GM23338 (cell line): ENCODE results near the gene NMD3. TPM values are rescaled to one million over a fixed set of nuclear protein-coding genes. Genes with fewer than 3 reads are reported as not detected.

Experiments used
- ATAC-seq: fragments of 200-7000 bp; cut with Tn5 transposase; 3 replicates; pipeline ENCODE4 v1.9.1; 2020
- DNase-seq: peaks from one replicate; pipeline ENCODE4 v3.0.0-alpha.2; 2015; ENCODE audit warnings: low spot score
- H2AFZ ChIP-seq: fragments of 200-600 bp; sonication (generic); 2 replicates; pipeline ENCODE4 v1.8.0; 2016; ENCODE audit warnings: antibody characterized with exemption, mild to moderate bottlenecking, moderate library complexity
- H3F3A ChIP-seq: fragments of 200-600 bp; sonication (generic); replicated peaks from 2 replicates; pipeline ENCODE4 v1.8.0; 2017; ENCODE audit warnings: antibody characterized with exemption, mixed run types, low read depth
- H3K27ac ChIP-seq: fragments of 200-600 bp; sonication (generic); 2 replicates; pipeline ENCODE4 v1.6.1; 2016; ENCODE audit warnings: low read depth
- H3K27me3 ChIP-seq: fragments of 200-600 bp; sonication (generic); 2 replicates; pipeline ENCODE4 v1.8.0; 2016; ENCODE audit warnings: mild to moderate bottlenecking, mixed run types, moderate library complexity; ENCODE audit not compliant: insufficient read depth
- H3K36me3 ChIP-seq: fragments of 200-600 bp; sonication (generic); 2 replicates; pipeline ENCODE4 v1.8.0; 2016; ENCODE audit warnings: mild to moderate bottlenecking; ENCODE audit not compliant: insufficient read depth
- H3K4me1 ChIP-seq: fragments of 200-600 bp; sonication (generic); 2 replicates; pipeline ENCODE4 v1.8.0; 2016; ENCODE audit warnings: mild to moderate bottlenecking, moderate library complexity; ENCODE audit not compliant: insufficient read depth
- H3K4me2 ChIP-seq: fragments of 200-600 bp; sonication (generic); 2 replicates; pipeline ENCODE4 v1.7.1; 2017; ENCODE audit warnings: mixed run types
- H3K4me3 ChIP-seq: fragments of 200-600 bp; sonication (generic); 2 replicates; pipeline ENCODE4 v1.6.1; 2016; ENCODE audit warnings: mixed run types
- H3K79me2 ChIP-seq: fragments of 200-600 bp; sonication (generic); replicated peaks from 2 replicates; pipeline ENCODE4 v1.8.0; 2017; ENCODE audit warnings: mild to moderate bottlenecking; ENCODE audit not compliant: insufficient read depth
- H3K9me2 ChIP-seq: fragments of 200-600 bp; sonication (generic); 2 replicates; pipeline ENCODE4 v1.8.0; 2017; ENCODE audit not compliant: insufficient read depth
- H4K20me1 ChIP-seq: fragments of 200-600 bp; sonication (generic); replicated peaks from 2 replicates; pipeline ENCODE4 v1.8.0; 2017; ENCODE audit warnings: mild to moderate bottlenecking; ENCODE audit not compliant: insufficient read depth
- H3K27ac Mint-ChIP-seq: 2 replicates; pipeline ENCODE4 v1.8.0; 2020; ENCODE audit warnings: inconsistent platforms, mild to moderate bottlenecking, moderate library complexity, mixed read lengths
- H3K27me3 Mint-ChIP-seq: 3 replicates; pipeline ENCODE4 v1.8.0; 2022; ENCODE audit warnings: low read depth, mild to moderate bottlenecking, moderate library complexity, mixed read lengths, inconsistent platforms; ENCODE audit not compliant: insufficient read depth, poor library complexity
- H3K36me3 Mint-ChIP-seq: 3 replicates; pipeline ENCODE4 v1.8.0; 2021; ENCODE audit warnings: low read depth, mild to moderate bottlenecking, inconsistent platforms, moderate library complexity, mixed read lengths
- H3K4me1 Mint-ChIP-seq: 3 replicates; pipeline ENCODE4 v1.8.0; 2020; ENCODE audit warnings: mild to moderate bottlenecking, inconsistent platforms, mixed read lengths
- H3K4me3 Mint-ChIP-seq: 3 replicates; pipeline ENCODE4 v1.8.0; 2021; ENCODE audit warnings: moderate library complexity, mild to moderate bottlenecking, inconsistent platforms, mixed read lengths
- H3K9me3 Mint-ChIP-seq: 3 replicates; pipeline ENCODE4 v1.8.0; 2020; ENCODE audit warnings: moderate library complexity, mild to moderate bottlenecking, inconsistent platforms, mixed read lengths
- CREB1 ChIP-seq: fragments of 250-450 bp; sonication (Bioruptor Pico); IDR thresholded peaks from 2 replicates; pipeline ENCODE4 v1.5.0; 2020; ENCODE audit warnings: low read depth, mild to moderate bottlenecking, moderate library complexity
- EZH2 ChIP-seq: fragments of 200-600 bp; sonication (generic); IDR thresholded peaks from one replicate; pipeline ENCODE4 v1.8.0; 2017; ENCODE audit warnings: antibody characterized with exemption, mild to moderate bottlenecking, low read depth; ENCODE audit not compliant: unreplicated experiment
- EZH2phosphoT487 ChIP-seq: fragments of 200-600 bp; sonication (generic); IDR thresholded peaks from one replicate; pipeline ENCODE4 v1.8.1; 2018; ENCODE audit warnings: antibody characterized with exemption; ENCODE audit not compliant: unreplicated experiment
- JUNB ChIP-seq: IDR thresholded peaks from one replicate; pipeline ENCODE4 v1.6.1; 2016; ENCODE audit warnings: antibody characterized with exemption; ENCODE audit not compliant: unreplicated experiment
- NANOG ChIP-seq: IDR thresholded peaks from 2 replicates; pipeline ENCODE4 v1.6.1; 2016; ENCODE audit warnings: antibody characterized with exemption, borderline replicate concordance
- POLR2AphosphoS5 ChIP-seq: IDR thresholded peaks from 2 replicates; pipeline ENCODE4 v1.6.1; 2016; ENCODE audit warnings: antibody characterized with exemption, low read depth
- STAT1 ChIP-seq: IDR thresholded peaks from one replicate; pipeline ENCODE4 v1.6.1; 2016; ENCODE audit warnings: antibody characterized with exemption; ENCODE audit not compliant: unreplicated experiment
- ZNF114 ChIP-seq: fragments of 250-450 bp; sonication (Bioruptor Pico); IDR thresholded peaks from 2 replicates; pipeline ENCODE4 v1.5.0; 2020; ENCODE audit warnings: mild to moderate bottlenecking, moderate library complexity
- ZNF331 ChIP-seq: fragments of 250-450 bp; sonication (Bioruptor Pico); IDR thresholded peaks from 2 replicates; pipeline ENCODE4 v1.5.0; 2020; ENCODE audit warnings: low read depth, mild to moderate bottlenecking, moderate library complexity
- polyA plus RNA-seq: library from polyadenylated mRNA; unstranded; fragments of >200 nt; fragmentation: Nextera tagmentation; extraction: Ambion mirVana; gene quantifications from 2 replicates; pipeline ENCODE4 v1.2.1, GENCODE V29; 2016
- total RNA-seq: library from RNA; depleted of rRNA; stranded (reverse); fragments of >200 nt; shearing (Covaris generic); gene quantifications from 2 replicates; pipeline ENCODE4 v1.2.3, GENCODE V29; 2014
- TF ChIP-seq, protein P1 (sequence below): IDR thresholded peaks from 2 replicates; pipeline ENCODE4 v1.6.1; 2016; ENCODE audit warnings: antibody characterized with exemption
- TF ChIP-seq, protein P2 (sequence below), 2 experiments: fragments of 200-600 bp in 1 of 2; sonication (generic) in 1 of 2; conservative IDR thresholded peaks; 2 replicates each; pipeline versions ENCODE4 v1.5.1 to v1.6.1; 2016 to 2017; ENCODE audit warnings: antibody characterized with exemption in 2 of 2, low read depth in 2 of 2, mild to moderate bottlenecking in 2 of 2, moderate library complexity in 1 of 2
- TF ChIP-seq, protein P3 (sequence below): IDR thresholded peaks from one replicate; pipeline ENCODE4 v1.6.1; 2018; ENCODE audit warnings: antibody characterized with exemption; ENCODE audit not compliant: unreplicated experiment
- TF ChIP-seq, protein P4 (sequence below): fragments of 250-450 bp; sonication (Bioruptor Pico); IDR thresholded peaks from 2 replicates; pipeline ENCODE4 v1.5.0; 2020; ENCODE audit warnings: mild to moderate bottlenecking, moderate library complexity

The NMD3 gene
- total and polyA plus RNA-seq, 2 experiments from 2014 or later: 27.3 to 67.4 TPM

DNA sequence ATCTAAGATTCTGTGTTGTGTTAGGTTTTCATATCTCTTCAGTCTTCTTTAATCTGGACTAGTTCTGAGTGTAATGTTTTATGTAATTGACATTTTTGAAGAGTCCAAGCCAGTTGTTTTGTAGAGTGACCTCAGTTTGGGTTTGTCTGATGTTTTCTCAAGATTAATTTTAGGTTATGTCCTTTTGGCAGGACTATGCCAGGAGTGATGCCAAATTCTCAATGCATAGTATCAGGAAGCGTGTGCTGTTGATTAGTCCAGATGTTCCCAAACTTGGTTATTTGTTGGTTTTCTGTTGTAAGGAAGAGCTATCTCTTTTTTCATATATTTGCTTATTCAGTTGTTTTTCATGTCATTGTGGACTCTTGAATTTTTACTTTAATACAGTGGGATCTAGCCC, 32.6 kb downstream of the NMD3 start:
- TF ChIP-seq STAT1: no peak
- TF ChIP-seq NANOG: no peak
- TF ChIP-seq, protein P1, sequence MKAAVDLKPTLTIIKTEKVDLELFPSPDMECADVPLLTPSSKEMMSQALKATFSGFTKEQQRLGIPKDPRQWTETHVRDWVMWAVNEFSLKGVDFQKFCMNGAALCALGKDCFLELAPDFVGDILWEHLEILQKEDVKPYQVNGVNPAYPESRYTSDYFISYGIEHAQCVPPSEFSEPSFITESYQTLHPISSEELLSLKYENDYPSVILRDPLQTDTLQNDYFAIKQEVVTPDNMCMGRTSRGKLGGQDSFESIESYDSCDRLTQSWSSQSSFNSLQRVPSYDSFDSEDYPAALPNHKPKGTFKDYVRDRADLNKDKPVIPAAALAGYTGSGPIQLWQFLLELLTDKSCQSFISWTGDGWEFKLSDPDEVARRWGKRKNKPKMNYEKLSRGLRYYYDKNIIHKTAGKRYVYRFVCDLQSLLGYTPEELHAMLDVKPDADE: no peak
- TF ChIP-seq ZNF114 (CRISPR knock-in tag): no peak
- TF ChIP-seq, protein P2, sequence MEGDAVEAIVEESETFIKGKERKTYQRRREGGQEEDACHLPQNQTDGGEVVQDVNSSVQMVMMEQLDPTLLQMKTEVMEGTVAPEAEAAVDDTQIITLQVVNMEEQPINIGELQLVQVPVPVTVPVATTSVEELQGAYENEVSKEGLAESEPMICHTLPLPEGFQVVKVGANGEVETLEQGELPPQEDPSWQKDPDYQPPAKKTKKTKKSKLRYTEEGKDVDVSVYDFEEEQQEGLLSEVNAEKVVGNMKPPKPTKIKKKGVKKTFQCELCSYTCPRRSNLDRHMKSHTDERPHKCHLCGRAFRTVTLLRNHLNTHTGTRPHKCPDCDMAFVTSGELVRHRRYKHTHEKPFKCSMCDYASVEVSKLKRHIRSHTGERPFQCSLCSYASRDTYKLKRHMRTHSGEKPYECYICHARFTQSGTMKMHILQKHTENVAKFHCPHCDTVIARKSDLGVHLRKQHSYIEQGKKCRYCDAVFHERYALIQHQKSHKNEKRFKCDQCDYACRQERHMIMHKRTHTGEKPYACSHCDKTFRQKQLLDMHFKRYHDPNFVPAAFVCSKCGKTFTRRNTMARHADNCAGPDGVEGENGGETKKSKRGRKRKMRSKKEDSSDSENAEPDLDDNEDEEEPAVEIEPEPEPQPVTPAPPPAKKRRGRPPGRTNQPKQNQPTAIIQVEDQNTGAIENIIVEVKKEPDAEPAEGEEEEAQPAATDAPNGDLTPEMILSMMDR (conservative IDR thresholded peaks at IDR 0.05; ENCODE audit: low read depth in 2 of 2): no peak
- no peak for TF ChIP-seq CREB1 (CRISPR knock-in tag)
- TF ChIP-seq, protein P3, sequence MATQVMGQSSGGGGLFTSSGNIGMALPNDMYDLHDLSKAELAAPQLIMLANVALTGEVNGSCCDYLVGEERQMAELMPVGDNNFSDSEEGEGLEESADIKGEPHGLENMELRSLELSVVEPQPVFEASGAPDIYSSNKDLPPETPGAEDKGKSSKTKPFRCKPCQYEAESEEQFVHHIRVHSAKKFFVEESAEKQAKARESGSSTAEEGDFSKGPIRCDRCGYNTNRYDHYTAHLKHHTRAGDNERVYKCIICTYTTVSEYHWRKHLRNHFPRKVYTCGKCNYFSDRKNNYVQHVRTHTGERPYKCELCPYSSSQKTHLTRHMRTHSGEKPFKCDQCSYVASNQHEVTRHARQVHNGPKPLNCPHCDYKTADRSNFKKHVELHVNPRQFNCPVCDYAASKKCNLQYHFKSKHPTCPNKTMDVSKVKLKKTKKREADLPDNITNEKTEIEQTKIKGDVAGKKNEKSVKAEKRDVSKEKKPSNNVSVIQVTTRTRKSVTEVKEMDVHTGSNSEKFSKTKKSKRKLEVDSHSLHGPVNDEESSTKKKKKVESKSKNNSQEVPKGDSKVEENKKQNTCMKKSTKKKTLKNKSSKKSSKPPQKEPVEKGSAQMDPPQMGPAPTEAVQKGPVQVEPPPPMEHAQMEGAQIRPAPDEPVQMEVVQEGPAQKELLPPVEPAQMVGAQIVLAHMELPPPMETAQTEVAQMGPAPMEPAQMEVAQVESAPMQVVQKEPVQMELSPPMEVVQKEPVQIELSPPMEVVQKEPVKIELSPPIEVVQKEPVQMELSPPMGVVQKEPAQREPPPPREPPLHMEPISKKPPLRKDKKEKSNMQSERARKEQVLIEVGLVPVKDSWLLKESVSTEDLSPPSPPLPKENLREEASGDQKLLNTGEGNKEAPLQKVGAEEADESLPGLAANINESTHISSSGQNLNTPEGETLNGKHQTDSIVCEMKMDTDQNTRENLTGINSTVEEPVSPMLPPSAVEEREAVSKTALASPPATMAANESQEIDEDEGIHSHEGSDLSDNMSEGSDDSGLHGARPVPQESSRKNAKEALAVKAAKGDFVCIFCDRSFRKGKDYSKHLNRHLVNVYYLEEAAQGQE: no peak
- TF ChIP-seq EZH2: no peak
- TF ChIP-seq, protein P4, sequence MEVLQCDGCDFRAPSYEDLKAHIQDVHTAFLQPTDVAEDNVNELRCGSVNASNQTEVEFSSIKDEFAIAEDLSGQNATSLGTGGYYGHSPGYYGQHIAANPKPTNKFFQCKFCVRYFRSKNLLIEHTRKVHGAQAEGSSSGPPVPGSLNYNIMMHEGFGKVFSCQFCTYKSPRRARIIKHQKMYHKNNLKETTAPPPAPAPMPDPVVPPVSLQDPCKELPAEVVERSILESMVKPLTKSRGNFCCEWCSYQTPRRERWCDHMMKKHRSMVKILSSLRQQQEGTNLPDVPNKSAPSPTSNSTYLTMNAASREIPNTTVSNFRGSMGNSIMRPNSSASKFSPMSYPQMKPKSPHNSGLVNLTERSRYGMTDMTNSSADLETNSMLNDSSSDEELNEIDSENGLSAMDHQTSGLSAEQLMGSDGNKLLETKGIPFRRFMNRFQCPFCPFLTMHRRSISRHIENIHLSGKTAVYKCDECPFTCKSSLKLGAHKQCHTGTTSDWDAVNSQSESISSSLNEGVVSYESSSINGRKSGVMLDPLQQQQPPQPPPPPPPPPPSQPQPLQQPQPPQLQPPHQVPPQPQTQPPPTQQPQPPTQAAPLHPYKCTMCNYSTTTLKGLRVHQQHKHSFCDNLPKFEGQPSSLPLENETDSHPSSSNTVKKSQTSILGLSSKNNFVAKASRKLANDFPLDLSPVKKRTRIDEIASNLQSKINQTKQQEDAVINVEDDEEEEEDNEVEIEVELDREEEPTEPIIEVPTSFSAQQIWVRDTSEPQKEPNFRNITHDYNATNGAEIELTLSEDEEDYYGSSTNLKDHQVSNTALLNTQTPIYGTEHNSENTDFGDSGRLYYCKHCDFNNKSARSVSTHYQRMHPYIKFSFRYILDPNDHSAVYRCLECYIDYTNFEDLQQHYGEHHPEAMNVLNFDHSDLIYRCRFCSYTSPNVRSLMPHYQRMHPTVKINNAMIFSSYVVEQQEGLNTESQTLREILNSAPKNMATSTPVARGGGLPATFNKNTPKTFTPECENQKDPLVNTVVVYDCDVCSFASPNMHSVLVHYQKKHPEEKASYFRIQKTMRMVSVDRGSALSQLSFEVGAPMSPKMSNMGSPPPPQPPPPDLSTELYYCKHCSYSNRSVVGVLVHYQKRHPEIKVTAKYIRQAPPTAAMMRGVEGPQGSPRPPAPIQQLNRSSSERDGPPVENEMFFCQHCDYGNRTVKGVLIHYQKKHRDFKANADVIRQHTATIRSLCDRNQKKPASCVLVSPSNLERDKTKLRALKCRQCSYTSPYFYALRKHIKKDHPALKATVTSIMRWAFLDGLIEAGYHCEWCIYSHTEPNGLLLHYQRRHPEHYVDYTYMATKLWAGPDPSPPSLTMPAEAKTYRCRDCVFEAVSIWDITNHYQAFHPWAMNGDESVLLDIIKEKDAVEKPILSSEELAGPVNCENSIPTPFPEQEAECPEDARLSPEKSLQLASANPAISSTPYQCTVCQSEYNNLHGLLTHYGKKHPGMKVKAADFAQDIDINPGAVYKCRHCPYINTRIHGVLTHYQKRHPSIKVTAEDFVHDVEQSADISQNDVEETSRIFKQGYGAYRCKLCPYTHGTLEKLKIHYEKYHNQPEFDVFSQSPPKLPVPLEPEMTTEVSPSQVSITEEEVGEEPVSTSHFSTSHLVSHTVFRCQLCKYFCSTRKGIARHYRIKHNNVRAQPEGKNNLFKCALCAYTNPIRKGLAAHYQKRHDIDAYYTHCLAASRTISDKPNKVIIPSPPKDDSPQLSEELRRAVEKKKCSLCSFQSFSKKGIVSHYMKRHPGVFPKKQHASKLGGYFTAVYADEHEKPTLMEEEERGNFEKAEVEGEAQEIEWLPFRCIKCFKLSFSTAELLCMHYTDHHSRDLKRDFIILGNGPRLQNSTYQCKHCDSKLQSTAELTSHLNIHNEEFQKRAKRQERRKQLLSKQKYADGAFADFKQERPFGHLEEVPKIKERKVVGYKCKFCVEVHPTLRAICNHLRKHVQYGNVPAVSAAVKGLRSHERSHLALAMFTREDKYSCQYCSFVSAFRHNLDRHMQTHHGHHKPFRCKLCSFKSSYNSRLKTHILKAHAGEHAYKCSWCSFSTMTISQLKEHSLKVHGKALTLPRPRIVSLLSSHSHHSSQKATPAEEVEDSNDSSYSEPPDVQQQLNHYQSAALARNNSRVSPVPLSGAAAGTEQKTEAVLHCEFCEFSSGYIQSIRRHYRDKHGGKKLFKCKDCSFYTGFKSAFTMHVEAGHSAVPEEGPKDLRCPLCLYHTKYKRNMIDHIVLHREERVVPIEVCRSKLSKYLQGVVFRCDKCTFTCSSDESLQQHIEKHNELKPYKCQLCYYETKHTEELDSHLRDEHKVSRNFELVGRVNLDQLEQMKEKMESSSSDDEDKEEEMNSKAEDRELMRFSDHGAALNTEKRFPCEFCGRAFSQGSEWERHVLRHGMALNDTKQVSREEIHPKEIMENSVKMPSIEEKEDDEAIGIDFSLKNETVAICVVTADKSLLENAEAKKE (CRISPR knock-in tag): no peak
- no peak for TF ChIP-seq EZH2phosphoT487
- TF ChIP-seq ZNF331 (CRISPR knock-in tag): no peak
- TF ChIP-seq JUNB: no peak
- TF ChIP-seq POLR2AphosphoS5: no peak
- H3K4me1 Mint-ChIP-seq: no peaks in the 10 kb centered on the region
- H3K9me2 ChIP-seq: no peaks in the 10 kb centered on the region
- no peaks in the 10 kb centered on the region for H4K20me1 ChIP-seq
- no peaks in the 10 kb centered on the region for H3K9me3 Mint-ChIP-seq
- peaks cover 29% of the 10 kb centered on the region for H3K36me3 ChIP-seq
- H3K36me3 Mint-ChIP-seq: peaks cover 47% of the 10 kb centered on the region
- no peaks in the 10 kb centered on the region for H3F3A ChIP-seq
- no peak overlapping the region for H3K27ac Mint-ChIP-seq
- H3K4me3 Mint-ChIP-seq: no peak overlapping the region
- no peaks in the 10 kb centered on the region for H3K4me1 ChIP-seq
- no peak for DNase-seq
- ATAC-seq: no peak
- no peaks in the 10 kb centered on the region for H3K27me3 ChIP-seq
- no peak overlapping the region for H3K27ac ChIP-seq
- no peak overlapping the region for H3K4me2 ChIP-seq
- H3K4me3 ChIP-seq: no peak overlapping the region
- no peaks in the 10 kb centered on the region for H3K27me3 Mint-ChIP-seq
- H3K79me2 ChIP-seq: no peaks in the 10 kb centered on the region
- H2AFZ ChIP-seq: no peak overlapping the region
